ACC112 (cell line): ENCODE data around the gene PLXNA2.

Experiments used
- H2AFZ ChIP-seq: fragments of 200-600 bp; sonication (generic); one replicate; pipeline ENCODE4 v1.6.0; 2017; ENCODE audit warnings: antibody characterized with exemption, low read length; ENCODE audit not compliant: unreplicated experiment
- H3K27ac ChIP-seq: fragments of 200-600 bp; sonication (generic); 2 replicates; pipeline ENCODE4 v1.5.1; 2014; ENCODE audit warnings: low read depth, mild to moderate bottlenecking, antibody characterized with exemption, low read length, moderate library complexity
- H3K27me3 ChIP-seq: fragments of 200-600 bp; sonication (generic); 2 replicates; pipeline ENCODE4 v1.6.1; 2014; ENCODE audit warnings: mild to moderate bottlenecking, antibody characterized with exemption, low read length, moderate library complexity, mixed read lengths; ENCODE audit not compliant: insufficient read depth
- H3K36me3 ChIP-seq: fragments of 200-600 bp; sonication (generic); 2 replicates; pipeline ENCODE4 v1.6.1; 2016; ENCODE audit warnings: mild to moderate bottlenecking, antibody characterized with exemption, low read length, moderate library complexity, mixed read lengths; ENCODE audit not compliant: insufficient read depth
- H3K4me1 ChIP-seq: fragments of 200-600 bp; sonication (generic); one replicate; pipeline ENCODE4 v1.6.1; 2016; ENCODE audit warnings: low read length, mixed read lengths; ENCODE audit not compliant: insufficient read depth, unreplicated experiment, control insufficient read depth
- H3K4me3 ChIP-seq: fragments of 200-600 bp; sonication (generic); 2 replicates; pipeline ENCODE4 v1.5.1; 2014; ENCODE audit warnings: mild to moderate bottlenecking, low read depth, low read length
- H3K79me2 ChIP-seq: fragments of 200-600 bp; sonication (generic); one replicate; pipeline ENCODE4 v1.6.0; 2016; ENCODE audit warnings: low read length; ENCODE audit not compliant: control insufficient read depth, unreplicated experiment, insufficient read depth

Gene PLXNA2

DNA sequence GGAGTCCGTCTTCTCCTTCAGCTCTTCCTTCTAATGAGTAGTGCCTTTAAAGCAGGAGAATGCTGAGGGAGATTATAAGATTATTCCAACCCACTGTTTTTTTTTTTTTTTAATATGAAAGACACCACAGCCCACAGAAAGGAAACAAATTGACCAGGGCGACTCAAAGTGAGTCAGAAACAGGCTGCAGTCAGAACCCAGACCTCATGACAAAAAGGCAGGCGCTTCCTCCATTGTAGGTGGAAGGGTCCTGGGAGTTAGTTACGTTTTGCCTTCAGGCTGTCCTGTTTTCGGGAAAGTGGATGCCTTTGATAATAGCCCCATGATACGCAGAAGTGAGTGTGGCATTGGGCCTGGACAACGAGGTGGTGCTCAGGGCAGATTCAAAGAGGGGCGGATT is 21.0 kb downstream of the PLXNA2 start:
- Histone ChIP-seq H3K27ac (peak overlapping the region; percentile 43; the same call in 1 of the 2 replicates), H3K4me1 (peaks cover 63% of the 10 kb centered on the region), H3K27me3 (no peaks in the 10 kb centered on the region), H3K79me2 (peaks cover 86% of the 10 kb centered on the region), H2AFZ (no peak overlapping the region), H3K36me3 (no peaks in the 10 kb centered on the region), H3K4me3 (no peak overlapping the region)

GRCh38 chr1:208222376-208223126 is 21.6 kb downstream of the PLXNA2 start:
- H3K36me3 ChIP-seq, result peaks cover 1% of the 10 kb centered on the region; the same call in 1 of the 2 replicates
- H3K4me1 ChIP-seq, result peaks cover 57% of the 10 kb centered on the region
- no peaks in the 10 kb centered on the region for H3K27me3 ChIP-seq
- H3K27ac ChIP-seq, result peak overlapping the region; percentile 70; the same call in 1 of the 2 replicates
- H3K79me2 ChIP-seq, result peaks cover 83% of the 10 kb centered on the region
- H2AFZ ChIP-seq, result no peak overlapping the region
- no peak overlapping the region for H3K4me3 ChIP-seq

GRCh38 chr1:208221291-208221622 is 22.9 kb downstream of the PLXNA2 start:
- H3K27ac ChIP-seq, result peak overlapping the region; percentile 70
- H3K4me1 ChIP-seq, result peaks cover 53% of the 10 kb centered on the region
- peaks cover 14% of the 10 kb centered on the region; the same call in 1 of the 2 replicates for H3K36me3 ChIP-seq
- H2AFZ ChIP-seq, result no peak overlapping the region
- peaks cover 83% of the 10 kb centered on the region for H3K79me2 ChIP-seq
- no peak overlapping the region for H3K4me3 ChIP-seq
- no peaks in the 10 kb centered on the region for H3K27me3 ChIP-seq

GRCh38 chr1:208219659-208220282 is 24.4 kb downstream of the PLXNA2 start:
- Histone ChIP-seq H2AFZ (no peak overlapping the region), H3K4me3 (peak overlapping the region; percentile 10; the same call in 1 of the 2 replicates), H3K36me3 (peaks cover 28% of the 10 kb centered on the region; the same call in 1 of the 2 replicates), H3K4me1 (peaks cover 60% of the 10 kb centered on the region), H3K27ac (peak overlapping the region; percentile 70), H3K27me3 (no peaks in the 10 kb centered on the region), H3K79me2 (peaks cover 82% of the 10 kb centered on the region)

DNA sequence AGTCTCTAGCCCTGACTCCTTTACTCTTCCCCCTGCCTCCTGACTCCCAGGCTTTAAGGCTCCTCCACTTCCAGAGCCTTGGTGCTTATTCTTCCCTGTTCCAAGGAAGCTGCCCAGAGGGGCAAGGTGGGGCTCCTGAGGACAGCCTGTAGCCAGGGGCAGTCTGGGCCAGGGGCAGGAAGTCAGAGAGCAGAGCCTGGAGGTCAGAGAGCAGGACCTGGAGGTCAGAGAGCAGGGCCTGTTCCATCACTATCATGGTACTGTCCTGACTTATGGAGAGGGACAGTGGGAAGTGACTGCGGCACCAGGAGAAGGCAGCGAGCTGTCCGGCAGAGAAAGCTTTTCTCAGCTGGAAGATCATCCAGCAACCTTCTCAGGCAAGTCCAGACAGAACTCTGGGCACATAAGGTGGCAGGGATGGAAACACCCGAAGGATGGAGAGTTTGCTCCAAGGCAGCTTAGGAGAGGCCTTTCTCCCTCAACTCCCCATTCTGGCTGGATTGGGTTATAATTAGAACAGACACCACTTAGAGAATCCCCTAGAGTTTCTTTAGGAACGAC is 25.0 kb downstream of the PLXNA2 start:
- Histone ChIP-seq H3K4me1 (peaks cover 60% of the 10 kb centered on the region), H3K4me3 (no peak overlapping the region), H3K27ac (peak overlapping the region; percentile 70), H3K79me2 (peaks cover 82% of the 10 kb centered on the region), H3K36me3 (peaks cover 34% of the 10 kb centered on the region; the same call in 1 of the 2 replicates), H3K27me3 (no peaks in the 10 kb centered on the region), H2AFZ (no peak overlapping the region)

DNA sequence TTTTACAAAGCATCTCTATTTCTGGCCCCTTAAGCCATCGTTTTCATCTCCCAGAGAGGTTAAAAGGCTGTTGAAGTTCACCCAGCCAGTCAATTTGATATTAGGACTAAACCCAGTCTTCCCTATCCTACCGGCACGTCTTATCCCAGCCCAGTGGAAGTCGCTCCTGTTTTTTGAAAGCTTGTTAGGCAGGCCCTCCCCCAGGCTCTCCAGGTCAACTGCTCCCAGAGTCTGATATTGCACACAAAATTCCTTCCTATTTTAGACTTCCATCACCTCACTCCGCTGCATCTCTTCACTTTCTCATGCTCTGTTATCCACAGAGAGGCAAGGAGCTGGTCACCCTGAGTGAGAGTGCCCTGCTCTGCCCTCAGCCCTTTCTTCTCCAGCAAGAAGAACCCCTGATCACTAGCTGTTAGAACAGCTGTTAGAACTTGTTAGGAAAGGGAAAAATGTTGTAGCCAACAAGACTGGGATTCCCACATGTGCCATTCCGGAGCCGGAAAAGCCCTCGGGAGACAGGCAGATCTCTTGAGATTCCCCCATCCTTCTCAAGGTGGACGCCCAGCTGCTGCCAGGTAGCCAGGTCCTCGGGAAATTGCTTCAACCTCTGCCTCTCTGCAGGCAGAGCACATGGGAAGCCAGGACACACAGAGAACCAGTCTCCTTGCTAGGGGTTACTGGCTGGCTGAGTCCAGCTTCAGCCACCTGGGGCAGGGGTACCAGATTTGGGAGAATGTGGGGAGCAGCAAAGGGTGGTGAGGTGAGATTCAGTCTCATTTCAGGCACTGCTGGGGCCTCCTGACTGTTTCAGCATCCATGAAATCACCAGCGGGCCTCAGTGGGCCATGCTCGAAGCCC is 25.7 kb downstream of the PLXNA2 start:
- peak overlapping the region; percentile 70 for H3K27ac ChIP-seq
- H3K4me1 ChIP-seq, result peaks cover 60% of the 10 kb centered on the region
- no peak overlapping the region for H3K4me3 ChIP-seq
- H3K36me3 ChIP-seq, result peaks cover 35% of the 10 kb centered on the region; the same call in 1 of the 2 replicates
- no peaks in the 10 kb centered on the region for H3K27me3 ChIP-seq
- H2AFZ ChIP-seq, result no peak overlapping the region
- peaks cover 80% of the 10 kb centered on the region for H3K79me2 ChIP-seq

DNA sequence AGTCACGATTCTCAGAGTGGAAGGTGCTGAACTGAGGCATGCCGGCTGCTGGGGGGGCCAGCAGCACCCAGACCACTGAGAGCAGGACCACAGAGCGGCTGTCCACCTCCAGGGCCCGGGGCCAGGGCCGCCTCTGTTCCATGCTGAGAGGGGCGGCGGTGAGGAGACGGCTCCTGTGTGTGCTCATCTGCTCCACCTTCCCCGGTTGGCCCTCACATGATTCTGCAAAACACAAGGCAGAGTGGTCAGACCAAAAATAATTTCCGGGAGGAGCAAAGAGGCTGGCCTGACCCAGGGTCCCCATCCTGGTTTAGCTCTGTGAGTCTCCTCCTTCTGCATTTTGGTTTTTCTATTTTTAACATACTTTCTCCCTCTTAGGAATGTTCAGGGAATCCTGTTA is 26.4 kb downstream of the PLXNA2 start:
- Histone ChIP-seq H3K4me3 (no peak overlapping the region), H3K27ac (peak overlapping the region; percentile 70)

GRCh38 chr1:208216806-208217205 is 27.4 kb downstream of the PLXNA2 start:
- Histone ChIP-seq H3K27ac (peak overlapping the region; percentile 44; the same call in 1 of the 2 replicates), H2AFZ (no peak overlapping the region), H3K27me3 (no peaks in the 10 kb centered on the region), H3K79me2 (peaks cover 75% of the 10 kb centered on the region), H3K4me3 (no peak overlapping the region; the same call in 1 of the 2 replicates), H3K4me1 (peaks cover 59% of the 10 kb centered on the region), H3K36me3 (peaks cover 45% of the 10 kb centered on the region; the same call in 1 of the 2 replicates)

More for the DNA sequence above, 26.4 kb downstream of the PLXNA2 start:
- H3K4me1 ChIP-seq, result peaks cover 59% of the 10 kb centered on the region
- no peaks in the 10 kb centered on the region for H3K27me3 ChIP-seq
- peaks cover 80% of the 10 kb centered on the region for H3K79me2 ChIP-seq
- H2AFZ ChIP-seq, result no peak overlapping the region
- H3K36me3 ChIP-seq, result peaks cover 40% of the 10 kb centered on the region; the same call in 1 of the 2 replicates

DNA sequence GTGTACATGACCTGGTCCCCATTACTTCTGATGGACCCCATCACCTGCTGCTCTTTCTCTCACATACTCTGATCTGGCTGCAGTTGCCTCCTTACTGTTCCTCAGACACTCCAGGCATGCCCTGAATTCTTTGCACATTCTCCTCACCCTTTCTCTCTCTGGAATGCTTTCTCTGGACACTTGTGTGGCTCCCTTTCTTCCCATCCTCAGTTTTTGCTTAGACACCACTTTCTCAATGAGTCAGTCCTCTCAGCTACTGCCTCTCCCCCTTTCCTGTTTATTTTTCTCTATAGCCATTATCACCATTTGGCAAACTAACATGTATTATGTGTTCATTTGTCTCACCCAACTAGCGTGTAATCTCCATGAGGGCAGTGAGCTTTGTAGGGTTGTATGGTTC is 28.1 kb downstream of the PLXNA2 start:
- peaks cover 70% of the 10 kb centered on the region for H3K79me2 ChIP-seq

DNA sequence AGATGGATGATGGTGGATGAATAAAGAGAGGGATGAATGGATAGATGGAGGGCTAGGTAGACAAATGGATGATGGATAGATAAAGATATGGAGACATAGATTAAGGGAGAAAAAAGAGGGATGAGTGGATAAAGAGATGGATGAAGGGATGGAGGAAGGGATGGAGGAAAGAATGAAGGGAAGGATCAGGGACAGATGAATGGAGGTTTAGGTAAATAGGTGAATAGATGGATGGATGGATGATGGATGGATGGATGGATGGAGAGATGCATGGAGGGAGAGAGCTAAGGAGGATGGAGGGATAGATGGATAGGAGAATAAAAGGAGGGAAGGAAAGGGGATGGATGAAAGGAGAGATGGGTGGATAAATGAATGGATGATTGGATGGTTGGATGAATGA is 28.8 kb downstream of the PLXNA2 start:
- H3K4me3 ChIP-seq, result no peak overlapping the region
- H3K4me1 ChIP-seq, result peaks cover 51% of the 10 kb centered on the region
- H3K36me3 ChIP-seq, result peaks cover 45% of the 10 kb centered on the region; the same call in 1 of the 2 replicates
- H3K27me3 ChIP-seq, result no peaks in the 10 kb centered on the region
- peaks cover 70% of the 10 kb centered on the region for H3K79me2 ChIP-seq
- no peak overlapping the region for H2AFZ ChIP-seq
- no peak overlapping the region; the same call in 1 of the 2 replicates for H3K27ac ChIP-seq

More for the DNA sequence above, 28.1 kb downstream of the PLXNA2 start:
- no peak overlapping the region for H3K4me3 ChIP-seq
- peaks cover 45% of the 10 kb centered on the region; the same call in 1 of the 2 replicates for H3K36me3 ChIP-seq
- H3K27ac ChIP-seq, result peak overlapping the region; percentile 44
- H3K27me3 ChIP-seq, result no peaks in the 10 kb centered on the region
- no peak overlapping the region for H2AFZ ChIP-seq
- H3K4me1 ChIP-seq, result peaks cover 55% of the 10 kb centered on the region
